Astrocyte (in vitro differentiated cells and primary cell): ENCODE measurements around the gene LMO1. TPM values are rescaled to one million over a fixed set of nuclear protein-coding genes. Genes with fewer than 3 reads are reported as not detected.

Experiments
- DNase-seq: peaks from one replicate; pipeline ENCODE4 v3.0.0-alpha.2; 2010; ENCODE audit warnings: low read depth
- FAIRE-seq: peaks from 2 replicates; lab custom pipeline; 2011; peaks lifted over from hg19 to GRCh38; lab: Jason Lieb, UNC
- H2AFZ ChIP-seq: 2 replicates; pipeline ENCODE4 v1.6.0; 2012; ENCODE audit warnings: low read depth, low read length, inconsistent platforms
- H3K27ac ChIP-seq: 2 replicates; pipeline ENCODE4 v1.5.1; 2011; ENCODE audit warnings: low read depth, low read length, inconsistent platforms
- H3K27me3 ChIP-seq: 2 replicates; pipeline ENCODE4 v1.6.0; 2011; ENCODE audit warnings: low read length, inconsistent platforms; ENCODE audit not compliant: insufficient read depth
- H3K36me3 ChIP-seq: 2 replicates; pipeline ENCODE4 v1.5.1; 2011; ENCODE audit warnings: low read length, inconsistent platforms; ENCODE audit not compliant: insufficient read depth
- H3K4me1 ChIP-seq: 2 replicates; pipeline ENCODE4 v1.5.1; 2011; ENCODE audit warnings: low read length, inconsistent platforms; ENCODE audit not compliant: insufficient read depth
- H3K4me2 ChIP-seq: 2 replicates; pipeline ENCODE4 v1.6.0; 2012; ENCODE audit warnings: low read length, inconsistent platforms
- H3K4me3 ChIP-seq: 2 replicates; pipeline ENCODE4 v1.5.1; 2011; ENCODE audit warnings: low read depth, mild to moderate bottlenecking, low read length, inconsistent platforms; ENCODE audit not compliant: insufficient read depth
- H3K79me2 ChIP-seq: 2 replicates; pipeline ENCODE4 v1.6.0; 2012; ENCODE audit warnings: mild to moderate bottlenecking, low read length, inconsistent platforms; ENCODE audit not compliant: insufficient read depth
- H3K9ac ChIP-seq: 2 replicates; pipeline ENCODE4 v1.6.0; 2012; ENCODE audit warnings: mild to moderate bottlenecking, low read length, inconsistent platforms
- H3K9me3 ChIP-seq: 2 replicates; pipeline ENCODE4 v1.5.1; 2012; ENCODE audit warnings: low read depth, mild to moderate bottlenecking, low read length, inconsistent platforms; ENCODE audit not compliant: insufficient read depth
- H4K20me1 ChIP-seq: 2 replicates; pipeline ENCODE4 v1.6.0; 2012; ENCODE audit warnings: low read length, inconsistent platforms; ENCODE audit not compliant: insufficient read depth
- H3K27ac Mint-ChIP-seq: one replicate; pipeline ENCODE4 v1.8.0; 2021; ENCODE audit warnings: mild to moderate bottlenecking, mixed read lengths; ENCODE audit not compliant: unreplicated experiment
- H3K27me3 Mint-ChIP-seq: one replicate; pipeline ENCODE4 v1.8.0; 2021; ENCODE audit warnings: low read depth, mixed read lengths; ENCODE audit not compliant: unreplicated experiment
- H3K36me3 Mint-ChIP-seq: one replicate; pipeline ENCODE4 v1.8.0; 2021; ENCODE audit warnings: low read depth, mixed read lengths; ENCODE audit not compliant: unreplicated experiment
- H3K4me1 Mint-ChIP-seq: one replicate; pipeline ENCODE4 v1.8.0; 2021; ENCODE audit warnings: low read depth, mixed read lengths; ENCODE audit not compliant: unreplicated experiment
- H3K4me3 Mint-ChIP-seq: one replicate; pipeline ENCODE4 v1.8.0; 2021; ENCODE audit warnings: mild to moderate bottlenecking, moderate library complexity, mixed read lengths; ENCODE audit not compliant: unreplicated experiment
- H3K9me3 Mint-ChIP-seq: one replicate; pipeline ENCODE4 v1.8.0; 2021; ENCODE audit warnings: mild to moderate bottlenecking, mixed read lengths; ENCODE audit not compliant: unreplicated experiment
- EZH2 ChIP-seq: IDR thresholded peaks from 2 replicates; pipeline ENCODE4 v1.6.1; 2012; ENCODE audit warnings: mild to moderate bottlenecking, low read length, inconsistent platforms; ENCODE audit not compliant: insufficient read depth
- total RNA-seq: library from RNA; stranded (reverse); gene quantifications from 2 replicates; pipeline ENCODE4 v1.2.1, GENCODE V29; 2021
- TF ChIP-seq, protein P1 (sequence below): IDR thresholded peaks from 2 replicates; pipeline ENCODE4 v1.5.1; 2011; ENCODE audit warnings: low read depth, mild to moderate bottlenecking, inconsistent platforms, low read length, moderate library complexity; ENCODE audit not compliant: insufficient read depth

The LMO1 gene
- total RNA-seq, 1 donor from 2014 or later = 1.5 TPM

DNA sequence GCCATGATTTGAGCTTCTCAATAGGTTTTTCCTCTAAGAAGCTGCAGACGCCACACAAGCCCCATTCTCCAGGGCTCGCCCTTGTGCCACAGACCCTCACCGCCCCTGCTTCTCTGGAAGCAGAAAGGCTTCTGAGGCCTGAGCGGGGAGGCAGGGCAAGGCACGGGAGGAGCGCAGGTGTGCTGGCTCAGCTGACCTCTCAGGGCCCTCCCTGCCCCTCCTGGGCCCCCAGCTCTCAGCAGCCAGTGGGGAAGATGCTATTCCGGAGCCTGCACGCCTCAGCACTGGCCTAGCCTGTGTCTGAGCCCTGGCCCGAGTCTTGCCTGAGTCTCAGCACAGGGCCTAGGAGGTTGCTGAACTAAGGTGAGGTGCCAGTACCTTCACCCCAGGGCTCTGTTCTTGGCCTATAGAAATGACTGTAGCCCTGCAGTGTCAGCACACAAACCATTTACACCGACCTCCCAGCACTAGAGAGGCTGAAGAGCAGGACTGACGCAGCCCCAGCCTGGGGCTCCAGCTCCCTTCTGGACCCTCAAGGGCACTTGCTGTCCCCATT, 47.1 kb upstream of the LMO1 start:
- Mint-ChIP-seq H3K27me3 (peaks cover 28% of the 10 kb centered on the region), H3K36me3 (peaks cover 3% of the 10 kb centered on the region), H3K27ac (no peak overlapping the region), H3K4me3 (no peak overlapping the region), H3K9me3 (peaks cover 2% of the 10 kb centered on the region), H3K4me1 (no peaks in the 10 kb centered on the region)
- Histone ChIP-seq H3K27me3 (no peaks in the 10 kb centered on the region), H2AFZ (no peak overlapping the region), H3K4me1 (no peaks in the 10 kb centered on the region), H3K9ac (no peak overlapping the region), H3K4me2 (no peak overlapping the region), H3K36me3 (no peaks in the 10 kb centered on the region), H3K79me2 (no peaks in the 10 kb centered on the region), H3K4me3 (no peak overlapping the region), H3K9me3 (no peaks in the 10 kb centered on the region), H4K20me1 (no peaks in the 10 kb centered on the region), H3K27ac (no peak overlapping the region)
- FAIRE-seq (no peak), DNase-seq (no peak)
- TF ChIP-seq, protein P1, sequence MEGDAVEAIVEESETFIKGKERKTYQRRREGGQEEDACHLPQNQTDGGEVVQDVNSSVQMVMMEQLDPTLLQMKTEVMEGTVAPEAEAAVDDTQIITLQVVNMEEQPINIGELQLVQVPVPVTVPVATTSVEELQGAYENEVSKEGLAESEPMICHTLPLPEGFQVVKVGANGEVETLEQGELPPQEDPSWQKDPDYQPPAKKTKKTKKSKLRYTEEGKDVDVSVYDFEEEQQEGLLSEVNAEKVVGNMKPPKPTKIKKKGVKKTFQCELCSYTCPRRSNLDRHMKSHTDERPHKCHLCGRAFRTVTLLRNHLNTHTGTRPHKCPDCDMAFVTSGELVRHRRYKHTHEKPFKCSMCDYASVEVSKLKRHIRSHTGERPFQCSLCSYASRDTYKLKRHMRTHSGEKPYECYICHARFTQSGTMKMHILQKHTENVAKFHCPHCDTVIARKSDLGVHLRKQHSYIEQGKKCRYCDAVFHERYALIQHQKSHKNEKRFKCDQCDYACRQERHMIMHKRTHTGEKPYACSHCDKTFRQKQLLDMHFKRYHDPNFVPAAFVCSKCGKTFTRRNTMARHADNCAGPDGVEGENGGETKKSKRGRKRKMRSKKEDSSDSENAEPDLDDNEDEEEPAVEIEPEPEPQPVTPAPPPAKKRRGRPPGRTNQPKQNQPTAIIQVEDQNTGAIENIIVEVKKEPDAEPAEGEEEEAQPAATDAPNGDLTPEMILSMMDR = no peak
- no peak for TF ChIP-seq EZH2

DNA sequence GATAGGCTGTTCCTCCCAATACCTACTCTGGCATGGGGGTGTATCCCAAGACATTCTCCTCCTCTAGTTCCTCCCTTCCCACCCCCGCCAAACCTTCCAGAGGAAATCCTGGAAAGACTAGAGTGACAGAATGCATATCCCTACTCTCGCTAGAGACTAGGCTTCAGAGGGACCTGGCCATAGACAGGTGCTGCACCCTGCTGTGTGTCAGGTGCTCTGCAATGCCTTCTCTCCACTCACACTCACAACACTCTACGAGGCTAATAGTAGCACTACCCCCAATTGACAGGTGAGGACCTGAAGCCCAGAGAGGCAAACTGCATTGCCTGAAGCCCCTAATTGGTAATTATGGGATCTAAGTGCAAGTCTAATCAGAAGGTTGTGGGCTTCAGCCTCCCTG, 46.2 kb upstream of the LMO1 start:
- DNase-seq (no peak), FAIRE-seq (no peak)

GRCh38 chr11:8309311-8309710, 45.6 kb upstream of the LMO1 start:
- H3K79me2 ChIP-seq = no peaks in the 10 kb centered on the region
- H3K4me3 ChIP-seq = no peak overlapping the region
- H3K9me3 Mint-ChIP-seq = peaks cover 6% of the 10 kb centered on the region
- H3K4me1 Mint-ChIP-seq = no peaks in the 10 kb centered on the region
- H3K4me2 ChIP-seq = no peak overlapping the region
- TF ChIP-seq, protein P1 = no peak
- TF ChIP-seq EZH2 = no peak
- H3K27ac ChIP-seq = no peak overlapping the region
- H4K20me1 ChIP-seq = no peaks in the 10 kb centered on the region
- H2AFZ ChIP-seq = no peak overlapping the region
- no peak overlapping the region for H3K27ac Mint-ChIP-seq
- H3K9ac ChIP-seq = no peak overlapping the region
- DNase-seq = no peak
- H3K4me1 ChIP-seq = no peaks in the 10 kb centered on the region
- H3K4me3 Mint-ChIP-seq = no peak overlapping the region
- no peaks in the 10 kb centered on the region for H3K36me3 ChIP-seq
- peaks cover 3% of the 10 kb centered on the region for H3K36me3 Mint-ChIP-seq
- H3K9me3 ChIP-seq = no peaks in the 10 kb centered on the region
- no peak for FAIRE-seq
- no peaks in the 10 kb centered on the region for H3K27me3 ChIP-seq
- H3K27me3 Mint-ChIP-seq = peaks cover 28% of the 10 kb centered on the region

More for the DNA sequence above, 46.2 kb upstream of the LMO1 start:
- no peaks in the 10 kb centered on the region for H3K27me3 ChIP-seq
- no peak overlapping the region for H3K4me2 ChIP-seq
- H3K79me2 ChIP-seq = no peaks in the 10 kb centered on the region
- H3K27ac ChIP-seq = no peak overlapping the region
- no peak overlapping the region for H3K27ac Mint-ChIP-seq
- H3K4me1 ChIP-seq = no peaks in the 10 kb centered on the region
- H2AFZ ChIP-seq = no peak overlapping the region
- no peak overlapping the region for H3K4me3 Mint-ChIP-seq
- H3K9me3 ChIP-seq = no peaks in the 10 kb centered on the region
- no peaks in the 10 kb centered on the region for H4K20me1 ChIP-seq
- no peak overlapping the region for H3K9ac ChIP-seq
- no peak overlapping the region for H3K4me3 ChIP-seq
- H3K36me3 Mint-ChIP-seq = peaks cover 3% of the 10 kb centered on the region
- H3K27me3 Mint-ChIP-seq = peaks cover 28% of the 10 kb centered on the region
- H3K36me3 ChIP-seq = no peaks in the 10 kb centered on the region
- no peaks in the 10 kb centered on the region for H3K4me1 Mint-ChIP-seq
- peaks cover 4% of the 10 kb centered on the region for H3K9me3 Mint-ChIP-seq
- no peak for TF ChIP-seq EZH2
- TF ChIP-seq, protein P1 = no peak
